ENCODE results near the gene PRICKLE4.
"Not testable (repeated sequence)": the region's sequence is repeated elsewhere in the genome, so short reads cannot be mapped to it uniquely, and the experiment has no call there.

PRICKLE4 gene

GRCh38 chr6:41747256-41748101 is 33.1 kb upstream of the PRICKLE4 start, which contains the start of gene PGC:
Gene PGC, minus strand, starts transcription at chr6:41747397. Its CDS starts 63 bp downstream, at chr6:41747334.
- no peak for DNase-seq

GRCh38 chr6:41748102-41748477 is 32.5 kb upstream of the PRICKLE4 start:
- no peak for DNase-seq

GRCh38 chr6:41748542-41748941 is 32.0 kb upstream of the PRICKLE4 start:
- no peak for DNase-seq

GRCh38 chr6:41750374-41750773 is 30.2 kb upstream of the PRICKLE4 start:
- no peak for DNase-seq

GRCh38 chr6:41755895-41756294 is 24.7 kb upstream of the PRICKLE4 start:
- no peak for DNase-seq

- no peak for DNase-seq
Measured at GRCh38 chr6:41756354-41756753, 24.2 kb upstream of the PRICKLE4 start.

GRCh38 chr6:41757271-41757670 is 23.3 kb upstream of the PRICKLE4 start:
- no peak for DNase-seq

- DNase-seq: no peak
Measured at GRCh38 chr6:41757931-41758640, 22.5 kb upstream of the PRICKLE4 start.

GRCh38 chr6:41758641-41759035 is 21.9 kb upstream of the PRICKLE4 start:
- no peak for DNase-seq

GRCh38 chr6:41759106-41759904 is 21.3 kb upstream of the PRICKLE4 start:
- DNase-seq: no peak

GRCh38 chr6:41759905-41760579 is 20.5 kb upstream of the PRICKLE4 start:
- no peak for DNase-seq

GRCh38 chr6:41763470-41763869 is 17.1 kb upstream of the PRICKLE4 start:
- no peak for DNase-seq

- not testable (repeated sequence) for DNase-seq
Measured at GRCh38 chr6:41766043-41766664, 14.4 kb upstream of the PRICKLE4 start.

GRCh38 chr6:41767112-41767833 is 13.3 kb upstream of the PRICKLE4 start:
- no peak for DNase-seq

GRCh38 chr6:41768545-41769308 is 11.9 kb upstream of the PRICKLE4 start:
- no peak for DNase-seq

- no peak for DNase-seq
Measured at GRCh38 chr6:41769376-41769775, 11.2 kb upstream of the PRICKLE4 start.

GRCh38 chr6:41770381-41771057 is 10.1 kb upstream of the PRICKLE4 start:
- DNase-seq: no peak

- no peak for DNase-seq
Measured at GRCh38 chr6:41771058-41771983, 9.3 kb upstream of the PRICKLE4 start.

- DNase-seq: no peak
Measured at GRCh38 chr6:41774841-41775240, 5.7 kb upstream of the PRICKLE4 start.
